SHP77 (cell line): ENCODE data around the gene CDK4.

Source experiments
- DNase-seq, 2 experiments: peaks; one replicate each; lab custom pipeline; 2025; lab: John Stamatoyannopoulos, UW

Gene CDK4

GRCh38 chr12:57739387-57739786, 12.7 kb downstream of the CDK4 start:
- no peak for DNase-seq

DNA sequence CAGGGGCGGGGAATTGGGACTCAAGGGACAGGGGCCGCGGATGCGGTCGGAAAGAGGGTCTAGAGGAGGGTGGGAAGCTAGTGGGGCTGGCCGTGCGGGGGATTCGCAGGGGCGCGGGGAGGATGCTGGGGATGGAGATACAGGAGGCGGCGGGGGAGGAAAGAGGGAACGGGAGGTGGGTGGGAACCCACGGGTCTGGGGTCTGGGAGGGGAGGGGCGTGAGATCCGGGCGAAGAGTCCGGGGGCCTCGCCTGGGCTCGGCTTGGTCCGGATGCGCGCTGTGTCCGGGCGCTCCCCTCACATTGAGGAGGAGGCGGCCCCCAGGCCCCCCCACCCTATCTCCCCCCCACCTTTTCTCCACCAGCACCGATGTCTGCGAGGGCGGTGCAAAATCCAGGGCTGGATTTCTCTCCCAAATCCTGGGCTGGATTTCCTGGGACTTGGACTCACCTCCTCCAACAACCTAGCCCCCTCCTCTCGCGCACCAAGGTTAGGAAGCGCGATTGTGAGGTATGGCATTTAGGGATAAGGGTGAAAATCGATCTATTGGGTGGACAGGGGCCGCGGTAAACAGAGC, 13.4 kb downstream of the CDK4 start, which contains the start of gene AGAP2:
Gene AGAP2, minus strand, starts transcription at position 82 of the 577 bp plus-strand sequence. CDS start 496 bp downstream, outside the sequence.
- DNase-seq = peak; percentile 34 to 35

GRCh38 chr12:57737467-57738460, 14.3 kb downstream of the CDK4 start:
- peak in 1 of 2 experiments; percentile 33 for DNase-seq

DNA sequence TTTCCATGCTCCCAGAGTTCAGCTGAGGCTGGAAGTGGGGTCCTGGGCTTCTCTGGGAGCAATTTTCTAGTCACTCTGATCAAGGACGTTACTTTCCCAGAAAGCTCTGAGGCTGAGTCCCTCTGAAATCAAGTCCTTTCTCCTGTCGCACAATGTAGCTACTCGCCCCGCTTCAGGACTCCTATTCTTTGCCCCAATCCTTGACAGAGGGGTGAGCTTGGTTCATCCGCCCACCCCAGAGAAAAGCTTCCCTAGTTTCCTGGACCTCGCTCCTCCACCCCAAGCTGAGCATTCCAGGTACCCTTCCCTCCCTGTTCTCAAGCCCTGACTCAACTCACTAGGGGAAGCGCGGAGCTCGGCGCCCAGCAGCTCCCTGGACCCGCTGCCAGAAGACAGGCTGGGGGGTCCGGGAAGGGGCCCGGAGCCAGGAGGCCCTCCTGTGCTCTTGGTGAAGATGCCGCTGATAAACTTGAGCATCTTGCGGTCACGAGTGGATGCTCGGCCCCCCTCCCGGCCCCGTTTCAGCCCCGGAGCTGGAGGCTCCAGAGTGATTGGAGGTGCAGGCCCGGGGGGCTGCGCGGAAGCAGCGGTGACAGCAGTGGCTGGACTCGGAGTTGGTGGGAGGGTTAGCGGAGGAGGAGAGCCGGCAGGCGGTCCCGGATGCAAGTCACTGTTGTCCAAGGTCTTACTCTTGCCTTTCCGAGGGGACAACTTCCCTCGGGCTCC, 15.2 kb downstream of the CDK4 start:
- no peak for DNase-seq

GRCh38 chr12:57735952-57736740, 16.0 kb downstream of the CDK4 start:
- peak; percentile 29 to 60 for DNase-seq

- DNase-seq = peak in 1 of 2 experiments; percentile 11
Measured at GRCh38 chr12:57735198-57735855, 16.8 kb downstream of the CDK4 start.

DNA sequence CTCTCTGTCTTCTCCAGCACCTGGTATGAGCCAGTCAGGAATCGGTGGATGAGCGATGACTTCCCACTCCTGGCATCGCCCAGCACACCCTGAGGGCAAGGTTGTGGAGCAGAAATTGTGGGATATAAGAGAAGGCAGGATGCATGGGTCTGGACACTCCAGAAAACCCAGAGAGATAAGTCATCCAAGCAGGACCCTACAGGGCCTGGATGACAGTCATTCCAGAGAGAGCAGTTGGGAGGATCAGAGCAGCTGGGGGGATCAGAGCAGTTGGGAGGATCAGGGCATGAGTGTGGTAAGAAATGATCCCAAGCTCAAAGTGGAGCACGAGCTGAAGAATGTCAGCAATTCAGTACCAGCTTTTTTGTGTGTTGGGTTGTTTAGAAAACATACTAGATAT, 17.5 kb downstream of the CDK4 start:
- DNase-seq = no peak

DNA sequence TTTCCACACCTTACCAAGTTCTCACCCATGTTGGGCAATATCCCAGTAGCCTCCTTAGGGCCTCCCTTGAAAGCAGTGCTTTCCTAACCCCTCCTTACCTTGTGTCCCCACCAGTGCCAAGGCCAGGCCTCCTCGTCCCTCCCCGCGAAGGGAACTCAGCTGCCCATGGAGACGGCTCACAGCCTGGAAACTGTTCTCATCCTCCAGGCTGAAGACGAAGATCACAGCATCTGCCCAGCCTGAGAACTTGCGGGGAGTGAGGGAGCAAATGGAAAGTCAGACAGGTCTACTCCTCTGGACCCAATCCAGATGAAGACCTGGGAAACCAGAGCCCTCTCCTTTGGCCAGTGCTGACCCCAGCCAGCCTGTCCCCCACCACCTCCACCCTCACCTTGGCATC, 18.2 kb downstream of the CDK4 start:
- no peak for DNase-seq

DNA sequence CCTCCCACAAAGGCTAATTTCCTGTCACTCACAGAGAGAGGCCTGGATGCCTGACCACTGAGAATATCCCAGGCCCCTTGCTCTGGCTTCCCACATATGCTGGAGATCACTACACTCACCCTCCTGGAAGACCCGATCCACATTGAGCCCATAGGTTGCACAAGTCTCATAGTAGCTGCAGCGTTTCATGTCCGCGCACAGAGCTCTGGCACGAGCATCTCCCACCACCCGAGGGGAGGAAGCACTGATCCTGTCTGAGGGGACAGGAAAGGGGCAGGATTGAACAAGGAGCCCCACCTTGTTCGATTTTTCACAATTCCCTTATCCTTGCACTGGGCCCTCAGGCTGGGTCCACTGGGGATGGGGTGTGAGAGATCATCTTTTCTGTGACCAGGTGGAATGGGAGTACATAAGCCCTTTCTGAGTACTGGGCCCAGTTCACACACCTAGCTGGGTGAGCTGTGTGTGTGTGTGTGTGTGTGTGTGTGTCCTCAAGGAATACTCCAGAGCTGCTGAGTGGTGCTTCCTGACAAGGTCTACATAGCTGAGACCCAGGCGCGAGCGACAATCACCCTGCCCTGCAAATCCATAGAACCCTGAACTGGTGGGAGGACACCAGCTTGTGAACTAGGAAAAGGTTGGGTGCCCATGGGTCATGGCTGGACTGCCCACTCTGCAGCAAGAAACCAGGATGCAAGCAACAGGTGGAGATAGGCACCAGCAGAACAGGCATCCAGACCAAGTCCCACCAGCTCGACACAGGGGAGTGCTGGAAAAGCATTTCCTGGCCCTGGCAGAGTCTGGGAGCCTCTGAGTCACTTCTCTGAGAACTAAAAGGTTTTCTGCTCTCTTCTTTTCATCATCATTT, 19.1 kb downstream of the CDK4 start:
- DNase-seq = no peak

GRCh38 chr12:57732270-57732669, 19.8 kb downstream of the CDK4 start:
- no peak for DNase-seq

GRCh38 chr12:57731411-57732080, 20.6 kb downstream of the CDK4 start:
- DNase-seq = no peak

- no peak for DNase-seq
Measured at GRCh38 chr12:57730336-57731067, 21.6 kb downstream of the CDK4 start.

- DNase-seq = no peak
Measured at GRCh38 chr12:57729321-57729844, 22.7 kb downstream of the CDK4 start.

- DNase-seq = no peak
Measured at GRCh38 chr12:57727758-57728395, 24.2 kb downstream of the CDK4 start.

DNA sequence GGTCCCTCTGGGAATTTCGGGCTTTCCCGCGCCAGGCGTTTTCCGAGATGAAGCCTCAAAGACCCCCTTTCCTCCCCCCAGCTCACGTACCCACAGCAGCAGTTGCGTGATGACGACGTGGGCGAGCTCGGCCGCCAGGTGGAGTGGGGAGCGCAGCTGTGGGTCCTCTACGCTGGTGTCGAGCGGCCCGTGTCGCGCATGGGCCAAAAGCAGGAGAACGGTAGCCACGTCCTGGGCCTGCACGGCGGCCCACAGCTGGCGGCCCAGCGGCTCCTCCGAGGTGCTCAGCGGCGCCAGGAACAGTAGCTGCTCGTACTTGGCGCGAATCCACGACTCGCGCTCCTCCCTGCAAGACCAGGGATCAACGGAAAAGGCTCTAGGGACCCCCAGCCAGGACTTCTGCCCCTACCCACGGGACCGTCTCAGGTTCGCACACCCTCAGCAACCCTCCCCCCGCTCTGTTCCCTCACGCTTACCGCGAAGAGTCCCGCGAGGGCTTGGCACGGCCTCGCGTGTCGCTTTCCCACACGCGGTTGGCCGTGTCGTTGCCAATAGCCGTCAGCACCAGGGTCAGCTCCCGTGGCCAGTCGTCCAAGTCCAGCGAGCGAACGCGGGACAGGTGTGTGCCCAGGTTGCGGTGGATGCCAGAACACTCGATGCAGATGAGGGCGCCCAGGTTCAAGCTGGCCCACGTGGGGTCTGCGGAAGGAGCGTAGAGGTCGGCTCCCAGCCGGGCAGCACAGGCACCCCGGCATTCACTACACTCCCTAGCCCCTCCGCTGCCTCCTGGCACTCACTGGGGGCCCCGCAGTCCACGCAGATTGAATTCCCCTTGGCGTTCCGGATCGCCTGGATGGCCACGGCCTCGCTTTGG, 25.0 kb downstream of the CDK4 start:
- peak in 1 of 2 experiments; percentile 59 for DNase-seq

DNA sequence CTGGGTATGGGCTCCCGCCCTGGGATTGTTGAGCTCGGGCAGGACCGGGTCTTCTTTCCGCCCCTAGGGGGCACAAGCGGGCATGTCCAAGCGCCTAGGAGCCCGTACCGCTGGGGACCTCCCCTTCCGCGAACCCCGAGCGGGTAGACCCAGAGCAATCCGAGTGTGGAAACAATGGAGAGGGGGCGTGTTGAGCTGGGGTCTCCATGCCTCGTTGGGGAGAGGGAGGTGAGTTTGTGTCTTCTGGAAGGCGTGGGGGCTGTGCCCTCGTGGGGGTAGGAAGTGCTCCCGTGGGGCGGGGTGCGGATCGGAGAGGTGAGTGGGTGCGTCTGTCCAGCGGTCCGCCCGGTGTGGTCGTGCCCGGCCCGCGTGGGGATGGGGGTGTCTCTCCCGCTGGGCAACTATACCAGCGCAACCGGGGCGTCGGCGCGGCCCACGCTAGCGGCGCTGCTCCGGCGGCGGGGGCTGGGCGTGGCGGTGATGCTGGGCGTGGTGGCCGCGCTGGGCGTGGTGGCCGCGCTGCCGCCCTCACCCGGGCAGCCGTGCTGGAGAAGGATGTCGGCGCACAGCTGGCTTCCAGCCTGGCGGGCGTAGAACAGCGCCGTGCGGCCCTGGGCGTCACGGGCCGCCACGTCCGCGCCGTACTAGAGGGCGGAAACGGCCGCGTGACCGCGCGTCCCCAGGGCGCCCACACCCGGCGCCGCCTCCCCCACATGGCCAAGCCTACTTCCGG, 25.8 kb downstream of the CDK4 start:
- peak; percentile 79 to 88 for DNase-seq

DNA sequence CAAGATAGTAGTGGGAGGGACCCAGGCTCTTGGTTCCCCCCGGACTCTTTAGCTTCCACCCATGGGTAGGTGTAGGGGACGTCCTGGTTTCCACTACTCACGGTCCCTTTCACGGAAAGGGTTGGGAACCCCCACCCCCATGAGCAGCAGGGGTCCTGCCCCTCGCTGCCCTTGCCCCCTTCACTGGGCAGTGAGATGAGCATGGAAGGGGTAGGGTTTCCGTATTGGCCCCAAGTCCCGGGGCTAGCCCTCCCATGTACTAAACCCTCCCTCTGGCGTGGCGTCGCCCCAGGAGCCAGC, 26.3 kb downstream of the CDK4 start:
- no peak for DNase-seq
